Peyer's patch (tissue), 4 donors: Measurements from ENCODE around the gene DHRS9. TPM values are rescaled to one million over a fixed set of nuclear protein-coding genes. Genes with fewer than 3 reads are reported as not detected.

ENCODE experiments used
- DNase-seq, 3 donors: peaks; one replicate each; pipeline ENCODE4 v3.0.0-alpha.2; 2017 to 2019
- H3K27ac ChIP-seq, 4 donors: fragments of 200-600 bp; sonication (generic); one replicate each; pipeline ENCODE4 v1.5.1; 2016 to 2019
- H3K27me3 ChIP-seq, 2 donors: fragments of 200-600 bp; sonication (generic); one replicate each; pipeline ENCODE4 v1.5.1; 2019
- H3K36me3 ChIP-seq, 3 donors: fragments of 200-600 bp; sonication (generic); one replicate each; pipeline ENCODE4 v1.5.1; 2016 to 2019
- H3K4me1 ChIP-seq, 4 donors: fragments of 200-600 bp; sonication (generic); one replicate each; pipeline ENCODE4 v1.5.1; 2016 to 2019
- H3K4me3 ChIP-seq, 4 donors: fragments of 200-600 bp; sonication (generic); 1 replicate in 3 of 4; 2 replicates in 1 of 4; pipeline ENCODE4 v1.5.1; 2016 to 2019; ENCODE audit warnings: mild to moderate bottlenecking in 1 of 4
- H3K9me3 ChIP-seq, 4 donors: fragments of 200-600 bp; sonication (generic); one replicate each; pipeline ENCODE4 v1.5.1; 2016 to 2019; ENCODE audit warnings: mild to moderate bottlenecking in 1 of 4
- CTCF ChIP-seq, 6 experiments: fragments of 450-650 bp in 4 of 6; fragments of 200-600 bp in 2 of 6; sonication (generic) in 1 of 6; IDR thresholded peaks; one replicate each; pipeline ENCODE4 v1.5.1; 2017 to 2019; ENCODE audit warnings: antibody characterized with exemption in 6 of 6, mild to moderate bottlenecking in 3 of 6, moderate library complexity in 1 of 6
- POLR2A ChIP-seq, 2 donors: fragments of 450-650 bp; IDR thresholded peaks; one replicate each; pipeline ENCODE4 v1.5.1; 2017; ENCODE audit warnings: antibody characterized with exemption in 2 of 2, mild to moderate bottlenecking in 2 of 2, moderate library complexity in 2 of 2
- total RNA-seq, 4 donors: library from RNA; depleted of rRNA; stranded (reverse); fragments of >200 nt; gene quantifications; one replicate each; pipeline ENCODE4 v1.1.0, GENCODE V29; 2016

The DHRS9 gene
- total RNA-seq, 4 donors from 2014 or later: 5.7 to 10.2 (median 6.6) TPM

- Histone ChIP-seq H3K9me3 (no peaks in the 10 kb centered on the region), H3K36me3 (no peaks in the 10 kb centered on the region), H3K4me3 (no peak overlapping the region), H3K27me3 (no peaks in the 10 kb centered on the region), H3K27ac (peak overlapping the region in 1 of 4 donors; percentile 50), H3K4me1 (no peaks in the 10 kb centered on the region)
- TF ChIP-seq CTCF (IDR thresholded peaks at IDR 0.05) (no peak), POLR2A (IDR thresholded peaks at IDR 0.05) (no peak)
- no peak for DNase-seq
Observed at GRCh38 chr2:169105476-169105875, 36.1 kb downstream of the DHRS9 start.

- TF ChIP-seq CTCF (IDR thresholded peaks at IDR 0.05): no peak
- TF ChIP-seq POLR2A (IDR thresholded peaks at IDR 0.05): no peak
Observed at GRCh38 chr2:169106134-169106533, 36.8 kb downstream of the DHRS9 start.

GRCh38 chr2:169106563-169107545 lies 37.5 kb downstream of the DHRS9 start:
- no peaks in the 10 kb centered on the region for H3K9me3 ChIP-seq
- H3K36me3 ChIP-seq: no peaks in the 10 kb centered on the region
- H3K27ac ChIP-seq: peak overlapping the region in 3 of 4 donors; percentile 6 to 50 (median 43)
- H3K4me1 ChIP-seq: no peaks in the 10 kb centered on the region
- H3K4me3 ChIP-seq: no peak overlapping the region
- no peak for DNase-seq
- TF ChIP-seq POLR2A (IDR thresholded peaks at IDR 0.05): no peak
- no peak for TF ChIP-seq CTCF (IDR thresholded peaks at IDR 0.05)
- H3K27me3 ChIP-seq: no peaks in the 10 kb centered on the region

More at GRCh38 chr2:169106134-169106533, 36.8 kb downstream of the DHRS9 start:
- Histone ChIP-seq H3K27me3 (no peaks in the 10 kb centered on the region), H3K27ac (peak overlapping the region in 2 of 4 donors; percentile 23 to 50), H3K4me3 (no peak overlapping the region), H3K9me3 (no peaks in the 10 kb centered on the region), H3K4me1 (no peaks in the 10 kb centered on the region), H3K36me3 (no peaks in the 10 kb centered on the region)
- DNase-seq: no peak

- DNase-seq: peak in 2 of 3 donors; percentile 37 to 67
- TF ChIP-seq CTCF (IDR thresholded peaks at IDR 0.05) (no peak), POLR2A (IDR thresholded peaks at IDR 0.05) (no peak)
- no peaks in the 10 kb centered on the region for H3K9me3 ChIP-seq
Observed at GRCh38 chr2:169107645-169108044, 38.3 kb downstream of the DHRS9 start.

GRCh38 chr2:169108099-169108884 lies 38.9 kb downstream of the DHRS9 start:
- Histone ChIP-seq H3K9me3 (no peaks in the 10 kb centered on the region), H3K4me3 (no peak overlapping the region), H3K27ac (peak overlapping the region; percentile 30 to 64 (median 48)), H3K4me1 (no peaks in the 10 kb centered on the region), H3K27me3 (no peaks in the 10 kb centered on the region), H3K36me3 (no peaks in the 10 kb centered on the region)
- no peak for TF ChIP-seq CTCF (IDR thresholded peaks at IDR 0.05)
- no peak for TF ChIP-seq POLR2A (IDR thresholded peaks at IDR 0.05)
- DNase-seq: no peak

More at GRCh38 chr2:169107645-169108044, 38.3 kb downstream of the DHRS9 start:
- peak overlapping the region; percentile 30 to 64 (median 48) for H3K27ac ChIP-seq
- no peaks in the 10 kb centered on the region for H3K27me3 ChIP-seq
- no peak overlapping the region for H3K4me3 ChIP-seq
- no peaks in the 10 kb centered on the region for H3K4me1 ChIP-seq
- H3K36me3 ChIP-seq: no peaks in the 10 kb centered on the region
